Breast epithelium (tissue), 4 donors: ENCODE data around the gene NUCB1. TPM values are rescaled to one million over a fixed set of nuclear protein-coding genes. Genes with fewer than 3 reads are reported as not detected.
"Not testable (repeated sequence)": the region's sequence is repeated elsewhere in the genome, so short reads cannot be mapped to it uniquely, and the experiment has no call there.

Experiments used
- DNase-seq, 2 donors: peaks; one replicate each; pipeline ENCODE4 v3.0.0-alpha.2; 2019; ENCODE audit warnings: low spot score in 2 of 2
- H3K27ac ChIP-seq, 2 donors: fragments of 200-600 bp; sonication (generic) in 1 of 2; one replicate each; pipeline ENCODE4 v1.5.1; 2016 to 2019; ENCODE audit warnings: mild to moderate bottlenecking in 1 of 2
- H3K27me3 ChIP-seq, 2 donors: fragments of 200-600 bp; sonication (generic) in 1 of 2; one replicate each; pipeline versions ENCODE4 v1.5.1 to v1.6.0; 2017 to 2019; ENCODE audit warnings: control low read depth in 1 of 2, mild to moderate bottlenecking in 1 of 2
- H3K36me3 ChIP-seq: fragments of 200-600 bp; one replicate; pipeline ENCODE4 v1.5.1; 2019
- H3K4me1 ChIP-seq, 2 donors: fragments of 200-600 bp; sonication (generic); one replicate each; pipeline ENCODE4 v1.5.1; 2016 to 2019; ENCODE audit warnings: control low read depth in 1 of 2
- H3K4me3 ChIP-seq, 3 donors: fragments of 200-600 bp; sonication (generic); 1 replicate in 2 of 3; 2 replicates in 1 of 3; pipeline ENCODE4 v1.5.1; 2016 to 2019; ENCODE audit warnings: mild to moderate bottlenecking in 3 of 3, moderate library complexity in 2 of 3
- H3K9me3 ChIP-seq, 2 donors: fragments of 200-600 bp; sonication (generic) in 1 of 2; one replicate each; pipeline ENCODE4 v1.5.1; 2016 to 2019; ENCODE audit warnings: control low read depth in 1 of 2
- POLR2A ChIP-seq: fragments of 450-650 bp; IDR thresholded peaks from one replicate; pipeline ENCODE4 v1.6.1; 2016; ENCODE audit warnings: antibody characterized with exemption, mild to moderate bottlenecking, moderate library complexity
- POLR2AphosphoS5 ChIP-seq, 3 donors: sonication (generic); formaldehyde crosslinking; IDR thresholded peaks; one replicate each; pipeline ENCODE4 v1.6.1; 2017; ENCODE audit warnings: antibody characterized with exemption in 3 of 3
- intact Hi-C: fragments of 100-400 bp; cut with DNase I; formaldehyde crosslinking; loops from one replicate; pipeline ENCODE4 v1.15.1; 2023; ENCODE audit warnings: low total_unique reads
- total RNA-seq, 3 donors: library from RNA; depleted of rRNA; stranded (reverse); fragments of >200 nt; gene quantifications; one replicate each; pipeline ENCODE4 v1.1.0, GENCODE V29; 2016
- TF ChIP-seq, protein P1 (sequence below), 3 donors: fragments of 450-650 bp; IDR thresholded peaks; one replicate each; pipeline ENCODE4 v1.5.1; 2016 to 2017; ENCODE audit warnings: antibody characterized with exemption in 3 of 3, mild to moderate bottlenecking in 3 of 3, moderate library complexity in 3 of 3

The NUCB1 gene
- total RNA-seq, 3 donors from 2014 or later: 131 to 333 (median 223) TPM

DNA sequence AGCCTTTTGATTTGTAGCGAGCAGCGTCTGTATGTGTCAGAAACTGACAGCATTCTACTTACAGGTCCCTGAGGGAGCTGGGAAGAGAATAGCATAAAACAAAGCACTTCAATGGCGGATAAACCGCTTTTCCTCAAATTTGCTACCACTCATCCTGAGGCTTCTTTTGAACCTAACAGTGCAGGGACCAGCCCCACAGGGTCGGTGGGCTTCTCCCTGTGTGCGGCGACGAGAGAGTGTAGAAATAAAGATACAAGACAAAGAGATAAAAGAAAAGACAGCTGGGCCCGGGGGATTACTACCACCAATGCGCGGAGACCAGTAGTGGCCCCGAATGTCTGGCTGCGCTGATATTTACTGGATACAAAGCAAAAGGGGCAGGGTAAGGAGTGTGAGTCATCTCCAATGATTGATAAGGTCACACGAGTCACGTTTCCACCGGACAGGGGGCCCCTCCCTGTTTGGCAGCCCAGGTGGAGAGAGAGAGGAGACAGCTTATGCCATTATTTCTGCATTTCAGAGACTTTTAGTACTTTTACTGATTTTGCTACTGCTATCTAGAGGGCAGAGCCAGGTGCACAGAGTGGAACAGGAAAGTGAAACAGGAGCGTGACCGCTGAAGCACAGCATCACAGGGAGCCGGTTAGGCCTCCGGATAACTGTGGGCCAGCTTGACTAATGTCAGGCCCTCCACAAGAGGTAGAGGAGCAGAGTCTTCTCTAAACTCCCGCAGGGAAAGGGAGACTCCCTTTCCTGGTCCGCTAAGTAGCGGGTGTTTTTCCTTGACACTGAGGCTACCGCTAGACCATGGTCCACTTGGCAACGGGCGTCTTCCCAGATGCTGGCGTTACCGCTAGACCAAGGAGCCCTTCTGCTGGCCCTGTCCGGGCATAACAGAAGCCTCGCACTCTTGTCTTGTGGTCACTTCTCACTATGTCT lies 23.8 kb upstream of the NUCB1 start:
- peak overlapping the region; percentile 98 to 100 for H3K27ac ChIP-seq
- TF ChIP-seq POLR2AphosphoS5 (IDR thresholded peaks at IDR 0.05): peak in 2 of 3 donors; percentile 24 to 61
- intact Hi-C loops, H3K9me3 ChIP-seq, H3K27me3 ChIP-seq, H3K36me3 ChIP-seq, DNase-seq: not testable (repeated sequence)
- H3K4me1 ChIP-seq: peaks cover 6 to 10% of the 10 kb centered on the region in 2 donors
- H3K4me3 ChIP-seq: peak overlapping the region; percentile 81 to 100 (median 85)

GRCh38 chr19:48877855-48878195 lies 22.3 kb upstream of the NUCB1 start:
- Histone ChIP-seq H3K27ac (peak overlapping the region in 1 of 2 donors; percentile 53), H3K9me3 (no peaks in the 10 kb centered on the region), H3K36me3 (no peaks in the 10 kb centered on the region), H3K27me3 (no peaks in the 10 kb centered on the region), H3K4me1 (peaks cover 6 to 10% of the 10 kb centered on the region in 2 donors), H3K4me3 (no peak overlapping the region)
- TF ChIP-seq, protein P1, sequence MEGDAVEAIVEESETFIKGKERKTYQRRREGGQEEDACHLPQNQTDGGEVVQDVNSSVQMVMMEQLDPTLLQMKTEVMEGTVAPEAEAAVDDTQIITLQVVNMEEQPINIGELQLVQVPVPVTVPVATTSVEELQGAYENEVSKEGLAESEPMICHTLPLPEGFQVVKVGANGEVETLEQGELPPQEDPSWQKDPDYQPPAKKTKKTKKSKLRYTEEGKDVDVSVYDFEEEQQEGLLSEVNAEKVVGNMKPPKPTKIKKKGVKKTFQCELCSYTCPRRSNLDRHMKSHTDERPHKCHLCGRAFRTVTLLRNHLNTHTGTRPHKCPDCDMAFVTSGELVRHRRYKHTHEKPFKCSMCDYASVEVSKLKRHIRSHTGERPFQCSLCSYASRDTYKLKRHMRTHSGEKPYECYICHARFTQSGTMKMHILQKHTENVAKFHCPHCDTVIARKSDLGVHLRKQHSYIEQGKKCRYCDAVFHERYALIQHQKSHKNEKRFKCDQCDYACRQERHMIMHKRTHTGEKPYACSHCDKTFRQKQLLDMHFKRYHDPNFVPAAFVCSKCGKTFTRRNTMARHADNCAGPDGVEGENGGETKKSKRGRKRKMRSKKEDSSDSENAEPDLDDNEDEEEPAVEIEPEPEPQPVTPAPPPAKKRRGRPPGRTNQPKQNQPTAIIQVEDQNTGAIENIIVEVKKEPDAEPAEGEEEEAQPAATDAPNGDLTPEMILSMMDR (IDR thresholded peaks at IDR 0.05): no peak
- peak in 1 of 3 donors; percentile 40 for TF ChIP-seq POLR2AphosphoS5 (IDR thresholded peaks at IDR 0.05)
- TF ChIP-seq POLR2A: peak; percentile 13
- no peak for DNase-seq
- intact Hi-C loops: no loop called here

DNA sequence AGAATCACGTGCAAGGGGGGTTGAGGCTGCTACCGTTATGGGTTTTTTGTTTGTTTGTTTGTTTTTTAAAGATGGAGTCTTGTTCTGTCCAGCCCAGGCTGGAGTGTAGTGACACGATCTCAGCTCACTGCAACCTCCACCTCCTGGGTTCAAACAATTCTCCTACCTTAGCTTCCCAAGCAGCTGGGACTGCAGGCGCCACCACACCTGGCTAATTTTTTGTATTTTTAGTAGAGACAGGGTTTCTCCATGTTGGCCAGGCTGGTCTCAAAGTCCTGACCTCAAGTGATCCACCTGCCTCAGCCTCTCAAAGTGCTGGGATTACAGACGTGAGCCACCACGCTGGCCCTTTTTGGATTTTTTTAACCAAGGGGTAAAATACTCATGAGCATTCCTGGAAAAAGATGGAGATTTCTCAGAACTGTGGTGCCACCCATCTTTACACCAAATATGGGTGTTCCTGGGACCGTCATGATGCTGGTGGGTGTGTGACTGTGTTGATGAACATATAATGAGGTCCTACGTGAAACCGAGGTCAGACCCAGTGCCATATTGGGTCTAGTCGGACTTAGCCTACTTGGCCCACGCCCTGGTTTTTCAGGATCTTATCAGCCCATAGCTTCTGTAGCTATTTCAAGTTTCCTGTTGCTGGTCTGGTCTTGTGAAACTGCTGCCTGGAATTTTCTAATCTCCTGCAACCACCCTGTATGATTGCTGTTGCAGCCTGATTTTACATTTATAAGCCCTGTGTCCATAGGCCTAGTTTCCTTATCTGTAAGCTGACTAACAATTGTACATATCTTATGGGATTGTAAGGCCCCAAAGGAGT lies 21.7 kb upstream of the NUCB1 start:
- Histone ChIP-seq H3K27ac (peak overlapping the region in 1 of 2 donors; percentile 53), H3K36me3 (no peaks in the 10 kb centered on the region), H3K27me3 (no peaks in the 10 kb centered on the region), H3K9me3 (no peaks in the 10 kb centered on the region), H3K4me1 (peaks cover 6 to 10% of the 10 kb centered on the region in 2 donors), H3K4me3 (no peak overlapping the region)
- intact Hi-C loops: no loop called here
- no peak for DNase-seq
- TF ChIP-seq POLR2A (peak; percentile 11), POLR2AphosphoS5 (IDR thresholded peaks at IDR 0.05) (peak in 1 of 3 donors; percentile 21)
- TF ChIP-seq, protein P1 (IDR thresholded peaks at IDR 0.05): no peak

- no peaks in the 10 kb centered on the region for H3K36me3 ChIP-seq
- TF ChIP-seq POLR2AphosphoS5 (IDR thresholded peaks at IDR 0.05) (peak in 1 of 3 donors; percentile 66), POLR2A (no peak)
- H3K4me3 ChIP-seq: no peak overlapping the region
- H3K27me3 ChIP-seq: no peaks in the 10 kb centered on the region
- H3K4me1 ChIP-seq: peaks cover 6 to 10% of the 10 kb centered on the region in 2 donors
- DNase-seq: no peak
- no peak overlapping the region for H3K27ac ChIP-seq
- intact Hi-C loops: no loop called here
- H3K9me3 ChIP-seq: no peaks in the 10 kb centered on the region
These were observed 21.0 kb upstream of the NUCB1 start for GRCh38 chr19:48879025-48879637.

GRCh38 chr19:48879696-48880095 lies 20.4 kb upstream of the NUCB1 start:
- intact Hi-C loops, H3K36me3 ChIP-seq, DNase-seq, H3K27me3 ChIP-seq, H3K4me3 ChIP-seq, H3K9me3 ChIP-seq: not testable (repeated sequence)
- Histone ChIP-seq H3K27ac (peak overlapping the region in 1 of 2 donors; percentile 32), H3K4me1 (peaks cover 6 to 10% of the 10 kb centered on the region in 2 donors)
